Small intestine (tissue), 7 donors: ENCODE results near the gene PPP2R3B. TPM values are rescaled to one million over a fixed set of nuclear protein-coding genes. Genes with fewer than 3 reads are reported as not detected.
"Not testable (repeated sequence)": the region's sequence is repeated elsewhere in the genome, so short reads cannot be mapped to it uniquely, and the experiment has no call there.

Experiments used
- DNase-seq, 2 donors: peaks; one replicate each; pipeline versions ENCODE4 v3.0.0 to v3.0.0-alpha.2; 2013
- FAIRE-seq: peaks from 2 replicates; lab custom pipeline; 2012; peaks lifted over from hg19 to GRCh38; lab: Jason Lieb, UNC
- H3K27ac ChIP-seq, 3 donors: one replicate each; pipeline ENCODE4 v1.5.1; 2013; ENCODE audit warnings: low read length in 2 of 3, mild to moderate bottlenecking in 2 of 3, control low read depth in 1 of 3, inconsistent platforms in 1 of 3, low read depth in 1 of 3, moderate library complexity in 1 of 3
- H3K27me3 ChIP-seq, 3 donors: one replicate each; pipeline ENCODE4 v1.6.1; 2013; ENCODE audit warnings: low read length in 3 of 3, inconsistent platforms in 1 of 3; ENCODE audit not compliant: control insufficient read depth in 3 of 3, insufficient read depth in 3 of 3
- H3K36me3 ChIP-seq, 3 donors: one replicate each; pipeline ENCODE4 v1.6.1; 2013; ENCODE audit warnings: low read length in 3 of 3, inconsistent platforms in 1 of 3, low read depth in 1 of 3, mild to moderate bottlenecking in 1 of 3, moderate library complexity in 1 of 3; ENCODE audit not compliant: control insufficient read depth in 3 of 3, insufficient read depth in 2 of 3
- H3K4me1 ChIP-seq, 3 donors: one replicate each; pipeline ENCODE4 v1.6.1; 2013; ENCODE audit warnings: low read length in 2 of 3, inconsistent platforms in 1 of 3, low read depth in 1 of 3, mild to moderate bottlenecking in 1 of 3, moderate library complexity in 1 of 3; ENCODE audit not compliant: control insufficient read depth in 3 of 3, insufficient read depth in 2 of 3
- H3K4me3 ChIP-seq, 3 donors: one replicate each; pipeline ENCODE4 v1.5.1; 2013; ENCODE audit warnings: low read length in 3 of 3, control low read depth in 1 of 3, inconsistent platforms in 1 of 3, low read depth in 1 of 3, mild to moderate bottlenecking in 1 of 3, moderate library complexity in 1 of 3
- H3K9me3 ChIP-seq, 2 donors: one replicate each; pipeline ENCODE4 v1.6.1; 2013; ENCODE audit warnings: low read depth in 1 of 2, low read length in 1 of 2; ENCODE audit not compliant: control insufficient read depth in 2 of 2, insufficient read depth in 1 of 2
- WGBS, 3 donors: extraction: QIAGEN DNeasy Blood & Tissue Kit; methylation state at CpG; one replicate each; pipeline ENCODE4 v1.1.7; 2013; 5-methylcytosine and 5-hydroxymethylcytosine counted together
- polyA plus RNA-seq, 4 donors: library from polyadenylated mRNA; stranded (reverse) in 3 of 4; unstranded in 1 of 4; fragments of 200-250 nt in 3 of 4; fragments of 120-200 nt in 1 of 4; gene quantifications; one replicate each; pipeline versions ENCODE4 v1.2.1 to v1.2.3, GENCODE V29; 2013
- donor health status: healthy with polysubstance abuse.
- donor health status: control.
- donor health status: control.
- donor health status: Bipolar disorder and iron deficiency.
- donor health status: healthy.

PPP2R3B gene
- polyA plus RNA-seq, 4 donors: 4.9 to 13.6 (median 11.8) TPM

DNA sequence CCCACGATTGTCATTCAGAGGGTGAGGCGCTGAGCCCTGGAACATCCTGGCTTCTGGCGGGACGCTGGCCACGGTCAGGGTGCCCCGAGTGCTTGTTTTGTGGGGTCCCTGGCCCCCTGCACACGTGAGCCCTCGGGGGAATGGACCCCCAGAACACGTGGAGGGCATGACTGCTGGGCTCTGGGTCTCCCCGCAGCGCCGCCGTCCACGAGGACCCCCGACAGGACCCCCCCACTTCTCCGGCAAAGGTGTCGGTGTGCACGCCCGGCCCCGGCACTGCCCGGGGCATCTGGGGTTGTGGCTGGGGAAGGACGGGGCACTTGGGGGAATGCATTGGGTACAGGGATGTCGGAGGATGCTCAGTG is 54.2 kb downstream of the PPP2R3B start:
- Histone ChIP-seq H3K27ac (no peak overlapping the region), H3K4me3 (no peak overlapping the region), H3K9me3 (peaks cover 0 to 25% of the 10 kb centered on the region in 2 donors), H3K27me3 (peaks cover 4 to 13% (median 5%) of the 10 kb centered on the region in 3 donors), H3K4me1 (no peaks in the 10 kb centered on the region), H3K36me3 (peaks cover 0 to 32% (median 0%) of the 10 kb centered on the region in 3 donors)
- 90 to 92% (median 92%) methylated on average over 22 to 23 of the region's 23 CpGs for WGBS, 3 donors
- FAIRE-seq: no peak
- no peak for DNase-seq

DNA sequence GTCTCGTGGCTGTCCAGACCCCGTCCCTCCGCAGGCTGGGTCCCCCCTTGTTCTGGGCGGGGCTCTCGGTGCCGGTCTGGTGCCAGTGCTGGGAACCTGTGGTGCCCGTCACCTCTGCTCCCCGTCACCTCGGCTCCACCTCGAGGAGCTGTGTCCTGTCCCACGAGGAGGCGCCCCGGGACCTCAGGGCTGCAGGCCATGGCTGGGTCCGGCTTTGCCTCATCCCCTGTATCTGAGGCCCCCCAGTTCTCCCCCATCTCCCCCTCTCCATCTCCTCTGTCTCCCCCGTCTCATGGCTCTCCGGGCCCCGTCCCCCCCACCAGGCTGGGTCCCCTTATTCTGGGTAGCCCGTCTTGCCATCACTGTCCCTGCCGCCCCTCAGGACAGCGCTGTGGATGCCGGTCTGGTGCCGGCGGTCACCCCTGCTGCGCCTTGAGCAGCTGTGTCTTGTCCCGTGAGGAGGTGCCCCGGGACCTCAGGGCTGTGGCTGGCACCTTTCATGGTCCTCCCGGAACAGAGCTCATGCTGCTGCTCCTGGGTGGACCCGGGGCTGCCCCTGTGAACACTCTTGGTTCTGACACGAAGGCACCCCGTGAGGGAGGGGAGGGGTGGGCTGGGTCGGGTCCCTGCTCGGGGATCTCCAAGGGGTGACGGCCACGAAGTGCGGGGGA is 54.7 kb downstream of the PPP2R3B start:
- 56 to 57% (median 56%) methylated on average over 31 to 35 of the region's 35 CpGs for WGBS, 3 donors
- Histone ChIP-seq H3K27ac (no peak overlapping the region), H3K4me1 (no peaks in the 10 kb centered on the region), H3K27me3 (peaks cover 4 to 13% (median 5%) of the 10 kb centered on the region in 3 donors), H3K9me3 (peaks cover 0 to 22% of the 10 kb centered on the region in 2 donors), H3K36me3 (peaks cover 0 to 28% (median 0%) of the 10 kb centered on the region in 3 donors), H3K4me3 (no peak overlapping the region)
- no peak for FAIRE-seq
- no peak for DNase-seq

DNA sequence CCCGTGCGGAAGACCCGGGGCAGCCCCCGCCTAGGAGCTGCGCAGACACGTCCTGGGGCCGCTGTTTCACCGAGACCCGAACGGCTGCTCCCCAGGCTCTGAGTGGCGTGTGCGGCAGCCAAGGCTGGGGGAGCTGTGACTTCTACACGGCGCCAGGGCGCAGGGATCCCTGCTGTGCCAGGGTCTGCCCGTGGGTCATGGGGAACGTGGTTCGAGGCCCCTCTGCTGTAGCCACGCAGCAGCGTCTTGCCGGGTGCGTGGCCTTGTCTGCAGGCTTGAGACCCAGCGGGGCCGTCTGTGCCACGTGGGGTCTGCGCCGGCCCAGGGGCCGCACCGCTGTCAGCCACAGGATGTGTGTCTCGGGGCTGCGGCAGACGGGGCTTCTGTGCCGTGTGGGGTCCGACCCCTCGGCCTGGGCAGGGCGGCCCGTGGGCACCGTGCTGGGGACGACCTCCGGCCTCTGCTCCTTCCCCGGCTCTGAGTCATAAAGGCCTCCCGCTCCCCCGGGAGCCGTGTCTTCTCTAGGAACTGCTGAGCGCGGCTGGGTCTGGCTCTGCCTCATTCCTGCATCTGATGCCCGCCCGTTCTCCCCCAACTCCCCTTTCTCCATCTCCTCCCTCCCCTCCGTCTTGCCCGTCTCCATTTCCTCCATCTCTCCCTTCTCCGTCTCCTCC is 55.4 kb downstream of the PPP2R3B start:
- WGBS, 3 donors: 4 to 10% (median 7%) methylated on average over 32 to 51 of the region's 51 CpGs
- Histone ChIP-seq H3K27me3 (peaks cover 4 to 13% (median 5%) of the 10 kb centered on the region in 3 donors), H3K4me3 (no peak overlapping the region), H3K27ac (no peak overlapping the region), H3K9me3 (peaks cover 0 to 17% of the 10 kb centered on the region in 2 donors), H3K4me1 (no peaks in the 10 kb centered on the region), H3K36me3 (peaks cover 0 to 26% (median 0%) of the 10 kb centered on the region in 3 donors)
- no peak for FAIRE-seq
- no peak for DNase-seq

DNA sequence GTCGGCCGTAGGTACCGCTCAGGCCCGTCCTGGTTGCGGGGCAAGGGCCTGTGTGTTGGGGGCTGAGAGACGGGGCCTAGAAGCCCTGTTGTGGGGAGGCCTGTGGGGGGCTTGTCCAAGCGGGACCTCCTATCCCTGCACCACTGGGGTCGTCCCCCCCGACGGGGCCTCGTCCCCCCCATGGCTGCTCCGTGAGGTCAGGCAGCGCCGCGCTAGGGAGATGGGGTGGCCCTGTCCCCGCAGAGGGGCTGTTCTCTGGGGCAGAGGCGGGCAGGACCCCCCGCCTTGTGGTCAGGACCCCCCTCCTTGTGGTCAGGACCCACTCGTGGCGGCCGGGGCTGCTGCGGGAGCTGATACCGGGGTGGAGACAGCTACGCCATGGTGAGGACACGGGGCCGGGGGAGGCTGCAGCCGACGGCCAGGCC is 56.0 kb downstream of the PPP2R3B start:
- Histone ChIP-seq H3K9me3 (peaks cover 0 to 12% of the 10 kb centered on the region in 2 donors), H3K27me3 (peaks cover 4 to 13% (median 5%) of the 10 kb centered on the region in 3 donors), H3K27ac (no peak overlapping the region), H3K4me1 (no peaks in the 10 kb centered on the region), H3K4me3 (no peak overlapping the region), H3K36me3 (peaks cover 0 to 24% (median 0%) of the 10 kb centered on the region in 3 donors)
- DNase-seq: no peak
- 17 to 36% (median 20%) methylated on average over 14 to 28 of the region's 28 CpGs for WGBS, 3 donors
- FAIRE-seq: no peak

DNA sequence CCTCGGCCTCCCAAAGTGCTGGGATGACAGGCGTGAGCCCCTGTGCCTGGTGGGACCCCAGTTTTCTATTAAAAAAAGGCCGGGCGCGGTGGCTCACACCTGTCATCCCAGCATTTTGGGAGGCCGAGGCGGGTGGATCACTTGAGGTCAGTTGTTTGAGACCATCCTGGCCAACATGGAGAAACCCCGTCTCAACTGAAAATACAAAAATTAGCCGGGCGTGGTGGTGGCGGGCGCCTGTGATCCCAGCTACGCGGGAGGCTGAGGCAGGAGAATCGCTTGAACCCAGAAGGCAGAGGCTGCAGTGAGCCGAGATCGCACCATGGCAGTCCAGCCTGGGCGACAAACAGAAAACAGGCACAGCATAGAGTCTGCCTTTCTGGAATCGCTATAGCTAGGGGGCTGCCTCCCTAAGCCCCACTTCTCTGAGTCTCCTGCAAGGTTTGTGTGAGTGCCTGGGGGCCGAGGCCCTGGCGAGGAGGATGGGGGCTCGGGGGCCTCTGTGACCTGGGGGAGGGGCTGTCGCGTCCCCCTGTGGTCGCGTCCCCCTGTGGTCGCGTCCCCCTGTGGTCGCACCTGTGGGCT is 56.5 kb downstream of the PPP2R3B start:
- peaks cover 4 to 13% (median 5%) of the 10 kb centered on the region in 3 donors for H3K27me3 ChIP-seq
- 69 to 77% (median 77%) methylated on average over 29 of the region's 29 CpGs for WGBS, 3 donors
- H3K27ac ChIP-seq, DNase-seq, H3K4me3 ChIP-seq, H3K4me1 ChIP-seq, H3K9me3 ChIP-seq, FAIRE-seq: not testable (repeated sequence)
- peaks cover 0 to 19% (median 0%) of the 10 kb centered on the region in 3 donors for H3K36me3 ChIP-seq

DNA sequence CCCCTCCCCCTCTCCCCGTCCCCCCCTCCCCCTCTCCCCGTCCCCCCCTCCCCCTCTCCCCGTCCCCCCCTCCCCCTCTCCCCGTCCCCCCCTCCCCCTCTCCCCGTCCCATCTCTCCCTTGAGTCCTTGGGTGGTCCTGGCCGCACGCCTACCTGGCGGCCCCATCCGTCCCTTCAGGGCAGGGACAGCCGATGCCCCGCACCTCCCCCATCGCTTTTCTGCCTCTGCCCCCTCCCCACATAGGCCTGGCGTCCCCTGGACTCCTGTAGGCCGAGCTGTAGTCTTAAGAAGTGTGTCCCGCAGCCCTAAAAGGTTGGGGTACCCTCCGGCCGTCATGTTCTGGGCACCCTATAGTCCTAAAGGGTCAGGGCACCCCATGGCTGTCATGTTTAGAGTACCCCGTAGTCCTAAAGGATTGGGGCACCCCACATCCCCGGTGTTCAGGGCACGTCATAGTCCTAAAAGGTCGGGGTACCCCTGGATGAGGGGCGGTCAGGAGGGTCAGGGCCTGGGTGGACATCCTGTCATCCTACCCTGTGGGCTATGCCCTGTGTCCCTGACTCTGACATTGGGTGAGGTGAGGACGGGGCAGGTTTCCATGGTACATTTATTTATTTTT is 57.3 kb downstream of the PPP2R3B start:
- no peak overlapping the region for H3K4me3 ChIP-seq
- H3K27me3 ChIP-seq: peaks cover 4 to 13% (median 5%) of the 10 kb centered on the region in 3 donors
- no peak for FAIRE-seq
- H3K9me3 ChIP-seq: no peaks in the 10 kb centered on the region
- peaks cover 0 to 11% (median 0%) of the 10 kb centered on the region in 3 donors for H3K36me3 ChIP-seq
- no peak overlapping the region for H3K27ac ChIP-seq
- 81 to 89% (median 88%) methylated on average over 10 to 18 of the region's 23 CpGs for WGBS, 3 donors
- no peak for DNase-seq
- no peaks in the 10 kb centered on the region for H3K4me1 ChIP-seq

DNA sequence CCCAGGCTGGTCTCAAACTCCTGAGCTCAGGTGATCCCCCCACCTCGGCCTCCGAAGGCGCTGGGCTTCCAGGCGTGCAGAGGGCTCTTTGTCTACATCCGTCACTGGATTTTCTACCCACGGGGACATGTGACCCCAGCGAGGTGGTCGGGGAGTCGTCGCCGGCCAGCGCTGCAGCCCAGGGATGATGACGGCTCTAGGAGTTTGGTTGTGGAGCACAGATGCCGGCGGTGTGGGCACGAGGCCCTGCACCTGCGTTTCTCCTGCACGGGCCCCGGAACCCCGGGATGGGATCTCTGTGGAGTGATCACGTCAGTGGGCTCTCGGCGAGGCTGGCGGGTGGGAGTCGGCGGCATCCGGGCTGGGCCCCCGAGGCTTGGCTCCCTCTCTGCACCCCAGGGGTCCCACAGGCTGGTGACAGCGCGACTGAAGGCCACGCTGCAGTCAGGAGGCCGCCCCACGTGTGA is 59.0 kb downstream of the PPP2R3B start:
- Histone ChIP-seq H3K27ac (no peak overlapping the region), H3K9me3 (no peaks in the 10 kb centered on the region), H3K4me1 (peaks cover 0 to 3% (median 0%) of the 10 kb centered on the region in 3 donors), H3K36me3 (no peaks in the 10 kb centered on the region), H3K4me3 (no peak overlapping the region), H3K27me3 (peaks cover 4 to 13% (median 5%) of the 10 kb centered on the region in 3 donors)
- DNase-seq (no peak), FAIRE-seq (no peak)
- WGBS, 3 donors: 89 to 91% (median 89%) methylated on average over 33 of the region's 33 CpGs

DNA sequence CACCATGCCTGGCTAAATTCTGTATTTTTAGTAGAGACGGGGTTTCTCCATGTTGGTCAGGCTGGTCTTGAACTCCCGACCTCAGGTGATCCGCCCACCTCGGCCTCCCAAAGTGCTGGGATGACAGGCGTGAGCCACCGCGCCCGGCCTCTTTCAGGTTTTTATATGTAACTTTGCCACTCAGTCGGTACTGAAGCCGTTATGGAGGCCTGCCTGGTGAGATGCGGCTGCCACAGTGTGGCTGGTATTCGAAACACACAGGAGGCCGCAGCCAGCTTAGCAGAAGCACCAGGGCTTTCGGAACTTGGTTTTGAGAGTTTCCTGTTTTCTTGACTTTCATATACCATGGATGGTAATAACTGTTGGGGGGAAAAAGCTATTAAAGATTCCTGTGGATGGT is 62.0 kb downstream of the PPP2R3B start:
- H3K9me3 ChIP-seq, FAIRE-seq, DNase-seq, H3K36me3 ChIP-seq, H3K4me3 ChIP-seq, H3K4me1 ChIP-seq, H3K27ac ChIP-seq, H3K27me3 ChIP-seq: not testable (repeated sequence)
- 77 to 88% (median 85%) methylated on average over 14 of the region's 14 CpGs for WGBS, 3 donors
